Activated naive CD4-positive, alpha-beta T cell treated with anti-CD3 and anti-CD28 coated beads, Interleukin-2, amount 10 ng/mL, durations not matched to agents 7 days and 5 days (primary cell): ENCODE measurements around the gene PTRHD1.

ENCODE experiments used
- CTCF ChIA-PET: fragments of 350-600 bp; sonication (Branson Sonifier 250); formaldehyde crosslinking; loops from one replicate; lab custom pipeline; 2021; ENCODE audit warnings: antibody characterized with exemption; lab: Charles Lee
- DNase-seq: peaks from one replicate; pipeline ENCODE4 v3.0.0-alpha.2; 2020
- H3K27ac Mint-ChIP-seq: one replicate; pipeline ENCODE4 v1.8.0; 2021; ENCODE audit warnings: mild to moderate bottlenecking, moderate library complexity, mixed read lengths
- H3K27me3 Mint-ChIP-seq: one replicate; pipeline ENCODE4 v1.8.0; 2021; ENCODE audit warnings: mild to moderate bottlenecking, mixed read lengths
- H3K36me3 Mint-ChIP-seq: one replicate; pipeline ENCODE4 v1.8.0; 2021; ENCODE audit warnings: mixed read lengths
- H3K4me1 Mint-ChIP-seq: one replicate; pipeline ENCODE4 v1.8.0; 2021; ENCODE audit warnings: mixed read lengths
- H3K4me3 Mint-ChIP-seq: one replicate; pipeline ENCODE4 v1.8.0; 2021; ENCODE audit warnings: mild to moderate bottlenecking, moderate library complexity, mixed read lengths
- H3K9me3 Mint-ChIP-seq: one replicate; pipeline ENCODE4 v1.8.0; 2021; ENCODE audit warnings: mixed read lengths

PTRHD1 gene

GRCh38 chr2:24824966-24825882 is 32.0 kb upstream of the PTRHD1 start:
- Mint-ChIP-seq H3K4me1 (peaks cover 18% of the 10 kb centered on the region), H3K36me3 (peaks cover 33% of the 10 kb centered on the region), H3K27me3 (no peaks in the 10 kb centered on the region), H3K4me3 (no peak overlapping the region), H3K27ac (peak overlapping the region; percentile 9), H3K9me3 (no peaks in the 10 kb centered on the region)
- CTCF ChIA-PET = interaction anchor here (0.5 to 5.8 kb wide), 8 partner anchors 11 to 415 kb away, joined by 3 to 82 read pairs (median 14); partner anchors contain the start of genes CENPO and PTRHD1
- DNase-seq = peak; percentile 59

- Mint-ChIP-seq H3K9me3 (no peaks in the 10 kb centered on the region), H3K4me3 (no peak overlapping the region), H3K36me3 (peaks cover 37% of the 10 kb centered on the region), H3K27ac (no peak overlapping the region), H3K27me3 (no peaks in the 10 kb centered on the region), H3K4me1 (peaks cover 18% of the 10 kb centered on the region)
- no peak for DNase-seq
- CTCF ChIA-PET = interaction anchor here (0.9 to 5.8 kb wide), 3 partner anchors 9 to 402 kb away, joined by 3 to 82 read pairs (median 39); no protein-coding TSS in a partner anchor
Measured at GRCh38 chr2:24824071-24824588, 30.9 kb upstream of the PTRHD1 start.

- CTCF ChIA-PET = interaction anchor here (0.6 kb wide), 1 partner anchor 8 kb away, joined by 3 read pairs; no protein-coding TSS in a partner anchor
- no peak for DNase-seq
- Mint-ChIP-seq H3K4me3 (no peak overlapping the region), H3K4me1 (peaks cover 14% of the 10 kb centered on the region), H3K27ac (no peak overlapping the region), H3K9me3 (no peaks in the 10 kb centered on the region), H3K27me3 (no peaks in the 10 kb centered on the region), H3K36me3 (peaks cover 46% of the 10 kb centered on the region)
Measured at GRCh38 chr2:24822049-24822706, 29.0 kb upstream of the PTRHD1 start.

- CTCF ChIA-PET = interaction anchor here (0.6 kb wide), 1 partner anchor 9 kb away, joined by 3 read pairs; no protein-coding TSS in a partner anchor
- Mint-ChIP-seq H3K9me3 (no peaks in the 10 kb centered on the region), H3K36me3 (peaks cover 52% of the 10 kb centered on the region), H3K4me1 (peaks cover 10% of the 10 kb centered on the region), H3K4me3 (no peak overlapping the region), H3K27me3 (no peaks in the 10 kb centered on the region), H3K27ac (no peak overlapping the region)
- no peak for DNase-seq
Measured at GRCh38 chr2:24821433-24821891, 28.3 kb upstream of the PTRHD1 start.

GRCh38 chr2:24820598-24821432 is 27.6 kb upstream of the PTRHD1 start:
- H3K4me1 Mint-ChIP-seq = peaks cover 3% of the 10 kb centered on the region
- H3K9me3 Mint-ChIP-seq = no peaks in the 10 kb centered on the region
- H3K27me3 Mint-ChIP-seq = no peaks in the 10 kb centered on the region
- CTCF ChIA-PET = interaction anchor here (0.8 kb wide), 1 partner anchor 398 kb away, joined by 3 read pairs; no protein-coding TSS in a partner anchor
- H3K27ac Mint-ChIP-seq = no peak overlapping the region
- DNase-seq = no peak
- peaks cover 57% of the 10 kb centered on the region for H3K36me3 Mint-ChIP-seq
- H3K4me3 Mint-ChIP-seq = no peak overlapping the region

GRCh38 chr2:24820175-24820513 is 27.0 kb upstream of the PTRHD1 start:
- Mint-ChIP-seq H3K4me3 (no peak overlapping the region), H3K27ac (no peak overlapping the region), H3K27me3 (no peaks in the 10 kb centered on the region), H3K9me3 (no peaks in the 10 kb centered on the region), H3K36me3 (peaks cover 59% of the 10 kb centered on the region), H3K4me1 (no peaks in the 10 kb centered on the region)
- DNase-seq = no peak
- CTCF ChIA-PET = interaction anchor here (0.8 kb wide), 1 partner anchor 398 kb away, joined by 3 read pairs; no protein-coding TSS in a partner anchor

- Mint-ChIP-seq H3K4me1 (no peaks in the 10 kb centered on the region), H3K27ac (no peak overlapping the region), H3K27me3 (no peaks in the 10 kb centered on the region), H3K9me3 (no peaks in the 10 kb centered on the region), H3K36me3 (peaks cover 60% of the 10 kb centered on the region), H3K4me3 (no peak overlapping the region)
- CTCF ChIA-PET = interaction anchor here (1.3 to 1.9 kb wide), 2 partner anchors 8 to 410 kb away, joined by 4 to 8 read pairs; no protein-coding TSS in a partner anchor
- no peak for DNase-seq
Measured at GRCh38 chr2:24819442-24820174, 26.4 kb upstream of the PTRHD1 start.

DNA sequence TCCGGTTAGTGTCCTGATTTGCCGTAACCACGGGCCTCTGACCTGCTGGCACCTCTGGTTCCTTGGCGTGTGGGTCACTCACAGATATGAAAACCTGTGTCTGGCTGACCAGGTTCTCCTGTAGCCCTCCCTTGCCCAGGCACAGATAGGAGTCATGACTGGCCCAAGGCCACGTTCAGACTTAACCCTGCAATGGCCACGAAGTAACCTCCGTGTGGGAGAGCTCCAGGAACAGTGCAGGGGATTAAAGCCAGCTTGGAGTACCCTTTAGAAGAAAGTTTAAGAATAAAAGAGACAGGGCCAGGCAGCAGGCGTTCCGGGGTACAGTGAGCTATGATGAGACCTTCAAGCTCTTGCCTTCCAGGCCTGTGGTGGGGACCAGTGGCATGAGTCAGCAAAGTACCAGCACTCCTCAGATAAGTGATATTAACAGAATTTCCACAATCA is 25.6 kb upstream of the PTRHD1 start:
- CTCF ChIA-PET = interaction anchor here (0.6 to 1.9 kb wide), 3 partner anchors 9 to 409 kb away, joined by 4 to 8 read pairs (median 4); no protein-coding TSS in a partner anchor
- no peak for DNase-seq
- Mint-ChIP-seq H3K27me3 (no peaks in the 10 kb centered on the region), H3K36me3 (peaks cover 58% of the 10 kb centered on the region), H3K4me3 (no peak overlapping the region), H3K4me1 (no peaks in the 10 kb centered on the region), H3K27ac (no peak overlapping the region), H3K9me3 (no peaks in the 10 kb centered on the region)

- DNase-seq = no peak
- H3K9me3 Mint-ChIP-seq = no peaks in the 10 kb centered on the region
- CTCF ChIA-PET = no interaction called here
- H3K27me3 Mint-ChIP-seq = no peaks in the 10 kb centered on the region
- no peaks in the 10 kb centered on the region for H3K4me1 Mint-ChIP-seq
- H3K27ac Mint-ChIP-seq = no peak overlapping the region
- peaks cover 61% of the 10 kb centered on the region for H3K36me3 Mint-ChIP-seq
- no peak overlapping the region for H3K4me3 Mint-ChIP-seq
Measured at GRCh38 chr2:24816884-24817283, 23.7 kb upstream of the PTRHD1 start.

DNA sequence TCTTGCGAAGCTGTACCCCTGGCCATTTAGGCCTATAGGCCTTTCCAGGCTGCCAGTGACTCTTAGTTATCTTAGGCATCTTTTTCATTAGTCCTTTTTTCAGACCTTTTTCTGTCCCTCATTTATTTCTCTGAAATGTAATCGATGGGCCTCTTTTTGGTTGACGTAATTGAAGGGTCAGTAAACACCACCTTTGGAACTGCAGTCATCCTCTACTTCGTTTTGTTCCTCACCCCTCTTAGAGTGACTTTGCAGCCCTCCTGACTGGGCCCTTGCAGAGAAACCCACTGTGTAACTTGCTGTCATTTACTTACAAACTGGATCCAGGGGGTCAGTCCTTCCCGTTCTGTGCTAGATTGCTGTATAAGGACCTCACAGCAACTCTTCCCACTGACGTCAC is 23.2 kb upstream of the PTRHD1 start:
- no peaks in the 10 kb centered on the region for H3K4me1 Mint-ChIP-seq
- peaks cover 63% of the 10 kb centered on the region for H3K36me3 Mint-ChIP-seq
- H3K4me3 Mint-ChIP-seq = no peak overlapping the region
- CTCF ChIA-PET = interaction anchor here (0.8 kb wide), 1 partner anchor 11 kb away, joined by 4 read pairs; no protein-coding TSS in a partner anchor
- no peak overlapping the region for H3K27ac Mint-ChIP-seq
- no peaks in the 10 kb centered on the region for H3K27me3 Mint-ChIP-seq
- no peaks in the 10 kb centered on the region for H3K9me3 Mint-ChIP-seq
- DNase-seq = no peak

DNA sequence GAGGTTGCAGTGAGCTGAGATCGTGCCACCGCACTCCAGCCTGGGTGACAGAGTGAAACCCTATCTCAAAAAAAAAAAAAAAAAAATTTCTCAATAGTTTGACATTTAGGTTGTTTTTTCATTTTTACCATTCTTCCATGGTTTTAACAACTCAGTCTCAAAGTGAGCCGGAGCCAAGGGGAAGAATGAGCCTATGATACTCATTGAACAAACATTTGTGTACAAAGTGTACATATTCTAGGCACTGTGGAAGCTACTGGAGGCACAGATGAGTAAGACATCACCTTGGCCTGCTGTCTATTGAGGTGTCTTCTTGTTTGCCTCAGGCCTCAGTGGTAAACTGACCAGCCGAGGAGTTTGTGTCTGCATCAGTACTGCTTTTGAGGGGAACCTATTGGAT is 22.0 kb upstream of the PTRHD1 start:
- CTCF ChIA-PET = interaction anchor here (1.3 to 1.5 kb wide), 2 partner anchors 12 to 392 kb away, joined by 4 to 6 read pairs; no protein-coding TSS in a partner anchor
- Mint-ChIP-seq H3K4me3 (no peak overlapping the region), H3K4me1 (no peaks in the 10 kb centered on the region), H3K9me3 (no peaks in the 10 kb centered on the region), H3K27ac (no peak overlapping the region), H3K27me3 (no peaks in the 10 kb centered on the region), H3K36me3 (peaks cover 56% of the 10 kb centered on the region)
- no peak for DNase-seq

DNA sequence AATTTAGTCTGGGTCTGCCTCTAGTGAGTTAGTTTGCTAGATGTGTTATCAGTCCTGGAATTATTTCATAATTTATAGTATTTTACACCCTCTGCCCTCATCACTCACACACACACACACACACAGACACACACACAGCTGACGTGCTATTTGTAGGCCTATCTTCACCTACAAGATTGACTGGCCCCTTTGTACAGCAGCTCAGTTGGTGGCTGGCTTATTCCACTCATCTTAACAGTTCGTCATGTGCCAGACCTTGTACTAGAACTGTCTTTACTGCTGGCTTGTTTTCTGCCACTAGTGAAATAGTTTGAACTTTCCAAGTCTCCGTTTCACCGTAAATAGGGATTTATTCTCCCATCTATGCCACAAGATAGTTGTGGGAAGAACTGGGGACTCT is 21.3 kb upstream of the PTRHD1 start:
- CTCF ChIA-PET = interaction anchor here (0.8 to 1.5 kb wide), 3 partner anchors 11 to 392 kb away, joined by 3 to 6 read pairs (median 4); no protein-coding TSS in a partner anchor
- no peak overlapping the region for H3K27ac Mint-ChIP-seq
- H3K9me3 Mint-ChIP-seq = no peaks in the 10 kb centered on the region
- H3K36me3 Mint-ChIP-seq = peaks cover 53% of the 10 kb centered on the region
- no peak for DNase-seq
- no peaks in the 10 kb centered on the region for H3K4me1 Mint-ChIP-seq
- no peak overlapping the region for H3K4me3 Mint-ChIP-seq
- H3K27me3 Mint-ChIP-seq = no peaks in the 10 kb centered on the region
